ENCODE data around the gene SHB.

GRCh38 chr9:38112049-38112448 lies 43.0 kb upstream of the SHB start:
- TF ChIP-seq REST (IDR thresholded peaks at IDR 0.05; ENCODE audit: low read depth) (no peak), ZNF274 (IDR thresholded peaks at IDR 0.05; ENCODE audit: low read depth, low read length) (no peak)
